H9 (cell line): ENCODE results near the gene MARS1. TPM values are rescaled to one million over a fixed set of nuclear protein-coding genes. Genes with fewer than 3 reads are reported as not detected.

Experiments used
- DNase-seq: peaks from one replicate; pipeline ENCODE4 v3.0.0-alpha.2; 2017
- H2AFZ ChIP-seq: one replicate; pipeline ENCODE4 v1.6.1; 2013; ENCODE audit warnings: mild to moderate bottlenecking, low read length, control low read depth, moderate library complexity
- H2AK5ac ChIP-seq: 2 replicates; pipeline ENCODE4 v1.6.1; 2013; ENCODE audit warnings: low read length, control low read depth, mixed read lengths; ENCODE audit not compliant: insufficient read length
- H2BK120ac ChIP-seq: one replicate; pipeline ENCODE4 v1.6.1; 2013; ENCODE audit warnings: low read depth, mild to moderate bottlenecking, low read length, control low read depth, inconsistent platforms; ENCODE audit not compliant: poor library complexity, severe bottlenecking
- H2BK12ac ChIP-seq: 2 replicates; pipeline ENCODE4 v1.6.1; 2013; ENCODE audit warnings: low read length, control low read depth, mixed read lengths, low read depth; ENCODE audit not compliant: insufficient read length
- H2BK15ac ChIP-seq: 2 replicates; pipeline ENCODE4 v1.6.1; 2013; ENCODE audit warnings: low read depth, low read length, control low read depth
- H2BK20ac ChIP-seq: one replicate; pipeline ENCODE4 v1.6.1; 2013; ENCODE audit warnings: low read depth, mild to moderate bottlenecking, low read length, control low read depth, inconsistent platforms; ENCODE audit not compliant: poor library complexity, severe bottlenecking
- H2BK5ac ChIP-seq: 2 replicates; pipeline ENCODE4 v1.6.1; 2013; ENCODE audit warnings: low read length, control low read depth, mixed read lengths; ENCODE audit not compliant: insufficient read length
- H3K14ac ChIP-seq: 2 replicates; pipeline ENCODE4 v1.6.1; 2013; ENCODE audit warnings: low read length, control low read depth; ENCODE audit not compliant: insufficient read depth
- H3K18ac ChIP-seq: 2 replicates; pipeline ENCODE4 v1.6.1; 2013; ENCODE audit warnings: low read depth, mild to moderate bottlenecking, mixed read lengths, low read length, control low read depth; ENCODE audit not compliant: insufficient read length
- H3K23ac ChIP-seq: 2 replicates; pipeline ENCODE4 v1.6.1; 2013; ENCODE audit warnings: low read length, control low read depth, mixed read lengths, low read depth; ENCODE audit not compliant: insufficient read length
- H3K23me2 ChIP-seq: 2 replicates; pipeline ENCODE4 v1.6.1; 2013; ENCODE audit warnings: low read depth, mild to moderate bottlenecking, mixed read lengths, low read length, control low read depth; ENCODE audit not compliant: insufficient read length, poor library complexity, severe bottlenecking
- H3K27ac ChIP-seq: 2 replicates; pipeline ENCODE4 v1.5.1; 2013; ENCODE audit warnings: low read length, control low read depth, mixed read lengths, low read depth; ENCODE audit not compliant: insufficient read length
- H3K27me3 ChIP-seq: 2 replicates; pipeline ENCODE4 v1.6.1; 2013; ENCODE audit warnings: low read length, control low read depth, inconsistent platforms; ENCODE audit not compliant: insufficient read depth
- H3K4ac ChIP-seq: 2 replicates; pipeline ENCODE4 v1.6.1; 2013; ENCODE audit warnings: low read depth, mild to moderate bottlenecking, control low read depth, inconsistent platforms, low read length, moderate library complexity
- H3K4me1 ChIP-seq: 2 replicates; pipeline ENCODE4 v1.6.1; 2013; ENCODE audit warnings: low read length, control low read depth, inconsistent platforms; ENCODE audit not compliant: insufficient read depth
- H3K4me2 ChIP-seq: 2 replicates; pipeline ENCODE4 v1.6.1; 2013; ENCODE audit warnings: low read length, control low read depth, mixed read lengths; ENCODE audit not compliant: insufficient read length, insufficient read depth
- H3K56ac ChIP-seq: 2 replicates; pipeline ENCODE4 v1.6.1; 2013; ENCODE audit warnings: low read depth, mild to moderate bottlenecking, mixed read lengths, low read length, control low read depth; ENCODE audit not compliant: insufficient read length
- H3K79me1 ChIP-seq: 2 replicates; pipeline ENCODE4 v1.6.1; 2013; ENCODE audit warnings: low read depth, mild to moderate bottlenecking, moderate library complexity, low read length, control low read depth, inconsistent platforms; ENCODE audit not compliant: insufficient read depth, poor library complexity, severe bottlenecking
- H3K79me2 ChIP-seq: 2 replicates; pipeline ENCODE4 v1.6.1; 2013; ENCODE audit warnings: low read length, control low read depth, inconsistent platforms; ENCODE audit not compliant: insufficient read depth
- H3K9ac ChIP-seq: 2 replicates; pipeline ENCODE4 v1.6.1; 2013; ENCODE audit warnings: low read length, control low read depth, mixed read lengths; ENCODE audit not compliant: insufficient read length; ENCODE audit errors: extremely low read depth
- H3K9me3 ChIP-seq: one replicate; pipeline ENCODE4 v1.6.1; 2013; ENCODE audit warnings: low read depth, low read length, inconsistent platforms; ENCODE audit not compliant: control insufficient read depth
- H3T11ph ChIP-seq: one replicate; pipeline ENCODE4 v1.6.1; 2013; ENCODE audit warnings: mild to moderate bottlenecking, low read length, control low read depth, inconsistent platforms
- H4K20me1 ChIP-seq: one replicate; pipeline ENCODE4 v1.6.1; 2013; ENCODE audit not compliant: control insufficient read depth, insufficient read length, insufficient read depth
- H4K5ac ChIP-seq: 2 replicates; pipeline ENCODE4 v1.6.1; 2013; ENCODE audit warnings: low read depth, mild to moderate bottlenecking, mixed read lengths, low read length, control low read depth; ENCODE audit not compliant: insufficient read length
- H4K8ac ChIP-seq: replicated peaks from 2 replicates; pipeline ENCODE4 v1.6.1; 2013; ENCODE audit warnings: low read length, control low read depth, mixed read lengths, low read depth; ENCODE audit not compliant: insufficient read length
- H4K91ac ChIP-seq: 2 replicates; pipeline ENCODE4 v1.6.1; 2013; ENCODE audit warnings: low read depth, mild to moderate bottlenecking, moderate library complexity, mixed read lengths, low read length, control low read depth; ENCODE audit not compliant: insufficient read length
- H3K27ac Mint-ChIP-seq, 3 experiments: 2 replicates in 2 of 3; 3 replicates in 1 of 3; pipeline ENCODE4 v1.8.0; 2020 to 2021; ENCODE audit warnings: mixed read lengths in 3 of 3, mild to moderate bottlenecking in 1 of 3, moderate library complexity in 1 of 3
- H3K27me3 Mint-ChIP-seq: 2 replicates; pipeline ENCODE4 v1.8.0; 2021; ENCODE audit warnings: low read depth, mild to moderate bottlenecking, moderate library complexity, mixed read lengths
- H3K36me3 Mint-ChIP-seq, 3 experiments: 2 replicates in 2 of 3; 3 replicates in 1 of 3; pipeline ENCODE4 v1.8.0; 2020 to 2021; ENCODE audit warnings: low read depth in 3 of 3, mixed read lengths in 3 of 3; ENCODE audit not compliant: insufficient read depth in 1 of 3
- H3K4me1 Mint-ChIP-seq, 2 experiments: 2 replicates each; pipeline ENCODE4 v1.8.0; 2020; ENCODE audit warnings: mixed read lengths in 2 of 2
- H3K4me3 Mint-ChIP-seq, 2 experiments: 2 replicates in 1 of 2; 3 replicates in 1 of 2; pipeline ENCODE4 v1.8.0; 2020 to 2021; ENCODE audit warnings: mild to moderate bottlenecking in 2 of 2, mixed read lengths in 2 of 2, moderate library complexity in 1 of 2
- H3K9me3 Mint-ChIP-seq, 2 experiments: 2 replicates in 1 of 2; 3 replicates in 1 of 2; pipeline ENCODE4 v1.8.0; 2020; ENCODE audit warnings: mild to moderate bottlenecking in 2 of 2, mixed read lengths in 2 of 2, moderate library complexity in 1 of 2
- WGBS: extraction: QIAGEN DNeasy Blood & Tissue Kit; methylation state at CpG from one replicate; pipeline ENCODE4 v1.1.7; 2013; ENCODE audit warnings: missing lambda C conversion rate, low lambda C conversion rate, mixed read lengths; ENCODE audit not compliant: insufficient read length; ENCODE audit errors: extremely low coverage; 5-methylcytosine and 5-hydroxymethylcytosine counted together
- total RNA-seq: library from RNA; stranded (reverse); gene quantifications from 2 replicates; pipeline ENCODE4 v1.2.1, GENCODE V29; 2021
- TF ChIP-seq, protein P1 (sequence below): fragments of 200-600 bp; sonication (generic); conservative IDR thresholded peaks from 3 replicates; pipeline ENCODE4 v1.8.0; 2021; ENCODE audit warnings: antibody characterized with exemption, mild to moderate bottlenecking

The MARS1 gene
- total RNA-seq, 1 experiment from 2014 or later, result 368 TPM

DNA sequence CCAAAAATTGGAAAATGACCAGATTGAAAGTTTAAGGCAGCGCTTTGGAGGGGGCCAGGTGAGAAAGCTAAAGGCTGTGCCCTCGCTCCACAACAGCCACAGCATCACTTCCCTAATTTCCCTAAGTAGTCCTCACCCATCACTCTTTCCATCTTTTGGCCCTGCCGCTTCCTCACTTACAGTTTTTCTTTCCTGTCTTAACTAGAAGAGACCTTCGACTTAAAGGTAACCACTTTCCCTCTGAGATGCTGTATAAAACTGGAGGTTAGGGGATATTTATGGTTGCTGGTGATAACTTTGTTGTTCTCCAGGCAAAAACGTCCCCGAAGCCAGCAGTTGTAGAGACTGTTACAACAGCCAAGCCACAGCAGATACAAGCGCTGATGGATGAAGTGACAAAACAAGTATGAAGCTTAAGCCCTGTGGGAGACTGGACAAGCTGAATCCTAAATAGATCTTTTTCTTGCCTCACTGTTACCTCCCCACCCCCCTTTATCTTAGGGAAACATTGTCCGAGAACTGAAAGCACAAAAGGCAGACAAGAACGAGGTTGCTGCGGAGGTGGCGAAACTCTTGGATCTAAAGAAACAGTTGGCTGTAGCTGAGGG lies 28.2 kb downstream of the MARS1 start:
- WGBS, result no CpG with 5 or more reads among the region's 11 CpGs

More for the DNA sequence above, 28.2 kb downstream of the MARS1 start:
- DNase-seq, result no peak
- Histone ChIP-seq H3K4me1 (no peaks in the 10 kb centered on the region; the same call in 1 of the 2 replicates), H3K23ac (no peak overlapping the region), H2BK20ac (no peak overlapping the region), H3K27ac (no peak overlapping the region), H2BK12ac (no peak overlapping the region), H3K9me3 (no peaks in the 10 kb centered on the region), H2AK5ac (no peak overlapping the region), H3T11ph (no peak overlapping the region), H4K8ac (no peak overlapping the region), H4K91ac (no peak overlapping the region), H3K27me3 (no peaks in the 10 kb centered on the region), H3K23me2 (peaks cover 11% of the 10 kb centered on the region), H3K4me2 (no peak overlapping the region), H4K20me1 (no peaks in the 10 kb centered on the region), H3K79me1 (no peaks in the 10 kb centered on the region), H3K79me2 (0 out of 2 replicates have a peak, but pooled peaks cover 1% of the 10 kb centered on the region), H3K18ac (no peak overlapping the region), H2BK5ac (no peak overlapping the region), H3K56ac (no peak overlapping the region), H4K5ac (no peak overlapping the region), H3K4ac (no peak overlapping the region), H2BK15ac (no peak overlapping the region), H3K14ac (no peak overlapping the region), H2AFZ (no peak overlapping the region), H2BK120ac (no peak overlapping the region), H3K9ac (no peak overlapping the region)
- 0 out of 2 replicates have a peak, but pooled peaks cover 2% of the 10 kb centered on the region for H3K27me3 Mint-ChIP-seq
- peak overlapping the region in 1 of 3 experiments; percentile 53; a peak in 2 of 7 replicates for H3K27ac Mint-ChIP-seq
- TF ChIP-seq, protein P1, sequence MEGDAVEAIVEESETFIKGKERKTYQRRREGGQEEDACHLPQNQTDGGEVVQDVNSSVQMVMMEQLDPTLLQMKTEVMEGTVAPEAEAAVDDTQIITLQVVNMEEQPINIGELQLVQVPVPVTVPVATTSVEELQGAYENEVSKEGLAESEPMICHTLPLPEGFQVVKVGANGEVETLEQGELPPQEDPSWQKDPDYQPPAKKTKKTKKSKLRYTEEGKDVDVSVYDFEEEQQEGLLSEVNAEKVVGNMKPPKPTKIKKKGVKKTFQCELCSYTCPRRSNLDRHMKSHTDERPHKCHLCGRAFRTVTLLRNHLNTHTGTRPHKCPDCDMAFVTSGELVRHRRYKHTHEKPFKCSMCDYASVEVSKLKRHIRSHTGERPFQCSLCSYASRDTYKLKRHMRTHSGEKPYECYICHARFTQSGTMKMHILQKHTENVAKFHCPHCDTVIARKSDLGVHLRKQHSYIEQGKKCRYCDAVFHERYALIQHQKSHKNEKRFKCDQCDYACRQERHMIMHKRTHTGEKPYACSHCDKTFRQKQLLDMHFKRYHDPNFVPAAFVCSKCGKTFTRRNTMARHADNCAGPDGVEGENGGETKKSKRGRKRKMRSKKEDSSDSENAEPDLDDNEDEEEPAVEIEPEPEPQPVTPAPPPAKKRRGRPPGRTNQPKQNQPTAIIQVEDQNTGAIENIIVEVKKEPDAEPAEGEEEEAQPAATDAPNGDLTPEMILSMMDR, result no peak
- peaks cover 14 to 18% of the 10 kb centered on the region in 2 experiments for H3K4me1 Mint-ChIP-seq
- H3K9me3 Mint-ChIP-seq, result no peaks in the 10 kb centered on the region
- no peak overlapping the region for H3K4me3 Mint-ChIP-seq
- peaks cover 66 to 83% (median 77%) of the 10 kb centered on the region in 3 experiments for H3K36me3 Mint-ChIP-seq
